HCT116 (cell line): ENCODE results near the gene GRB2. TPM values are rescaled to one million over a fixed set of nuclear protein-coding genes. Genes with fewer than 3 reads are reported as not detected.
"Not testable (repeated sequence)": the region's sequence is repeated elsewhere in the genome, so short reads cannot be mapped to it uniquely, and the experiment has no call there.

Experiments
- ATAC-seq: fragments of 200-7000 bp; cut with Tn5 transposase; 2 replicates; pipeline ENCODE4 v1.9.1; 2020; ENCODE audit warnings: mild to moderate bottlenecking, moderate library complexity
- BruUV-seq: library from RNA; stranded (reverse); fragments of 400-500 nt; replicated peaks from 2 replicates; lab custom pipeline; 2021; lab: Mats Ljungman, UMichigan
- CTCF ChIA-PET: fragments of 300-600 bp; sonication (Branson Sonifier 250); formaldehyde crosslinking; loops from one replicate; lab custom pipeline; 2021; ENCODE audit warnings: antibody characterized with exemption; lab: Charles Lee
- POLR2A ChIA-PET: fragments of 300-600, 350-600 bp; sonication (Branson Sonifier 250); formaldehyde crosslinking; loops from one replicate; lab custom pipeline; 2021; ENCODE audit warnings: antibody characterized with exemption; lab: Charles Lee
- RAD21 ChIA-PET, 2 experiments: fragments of 300-600 bp; sonication (Branson Sonifier 250); formaldehyde crosslinking; loops; one replicate each; lab custom pipeline; 2023; ENCODE audit warnings: low total read pairs in 2 of 2; ENCODE audit not compliant: uncharacterized antibody in 2 of 2, unreplicated experiment in 2 of 2, low non-redundant PET in 1 of 2; lab: Charles Lee
- DNase-seq: peaks from one replicate; pipeline ENCODE4 v3.0.0-alpha.2; 2010; ENCODE audit warnings: low read depth, low spot score
- H2AFZ ChIP-seq: fragments of 200-600 bp; shearing (Covaris generic), sonication (generic); 2 replicates; pipeline ENCODE4 v1.6.1; 2017; ENCODE audit warnings: low read depth, mixed run types, mixed read lengths, antibody characterized with exemption, low read length; ENCODE audit not compliant: poor library complexity, severe bottlenecking
- H3K27ac ChIP-seq: 2 replicates; pipeline ENCODE4 v1.5.1; 2012; ENCODE audit warnings: low read depth, low read length
- H3K27me3 ChIP-seq: fragments of 200-600 bp; sonication (generic); 2 replicates; pipeline ENCODE4 v1.6.1; 2016; ENCODE audit warnings: mixed run types, low read length, mixed read lengths; ENCODE audit not compliant: insufficient read depth
- H3K36me3 ChIP-seq, 2 experiments: fragments of 200-500 bp in 1 of 2; fragments of 200-600 bp in 1 of 2; sonication (Bioruptor generic) in 1 of 2; sonication (generic) in 1 of 2; 2 replicates each; pipeline versions ENCODE4 v1.5.1 to v1.6.1; 2014 to 2016; ENCODE audit warnings: low read length in 2 of 2, inconsistent platforms in 1 of 2, mixed read lengths in 1 of 2, mixed run types in 1 of 2; ENCODE audit not compliant: insufficient read depth in 2 of 2, control insufficient read depth in 1 of 2
- H3K4me1 ChIP-seq, 2 experiments: fragments of 200-600 bp in 1 of 2; sonication (generic) in 1 of 2; 2 replicates each; pipeline versions ENCODE4 v1.5.1 to v1.6.1; 2012 to 2017; ENCODE audit warnings: low read length in 2 of 2, inconsistent platforms in 1 of 2, mild to moderate bottlenecking in 1 of 2, mixed read lengths in 1 of 2, mixed run types in 1 of 2, moderate library complexity in 1 of 2; ENCODE audit not compliant: insufficient read depth in 2 of 2, control insufficient read depth in 1 of 2
- H3K4me2 ChIP-seq: fragments of 200-600 bp; sonication (generic); 2 replicates; pipeline ENCODE4 v1.6.1; 2017; ENCODE audit warnings: mixed run types, low read length, mixed read lengths
- H3K4me3 ChIP-seq, 2 experiments: fragments of 200-600 bp in 1 of 2; sonication (generic) in 1 of 2; replicated peaks in 1 of 2; 2 replicates each; pipeline ENCODE4 v1.5.1; 2011 to 2016; ENCODE audit warnings: low read length in 2 of 2, control low read depth in 1 of 2, low read depth in 1 of 2, mild to moderate bottlenecking in 1 of 2, mixed read lengths in 1 of 2, mixed run types in 1 of 2
- H3K79me2 ChIP-seq: fragments of 200-600 bp; sonication (generic); 2 replicates; pipeline ENCODE4 v1.6.1; 2017; ENCODE audit warnings: mild to moderate bottlenecking, mixed run types, low read length, moderate library complexity, mixed read lengths; ENCODE audit not compliant: insufficient read depth
- H3K9ac ChIP-seq: fragments of 200-600 bp; sonication (generic); 2 replicates; pipeline ENCODE4 v1.6.1; 2016; ENCODE audit warnings: low read length, mixed read lengths
- H3K9me2 ChIP-seq: fragments of 200-600 bp; sonication (generic), shearing (Covaris generic); 2 replicates; pipeline ENCODE4 v1.6.1; 2017; ENCODE audit warnings: mixed run types, mild to moderate bottlenecking, moderate library complexity; ENCODE audit not compliant: insufficient read depth
- H3K9me3 ChIP-seq, 2 experiments: fragments of 200-500 bp in 1 of 2; fragments of 200-600 bp in 1 of 2; sonication (Bioruptor generic) in 1 of 2; sonication (generic) in 1 of 2; 2 replicates each; pipeline ENCODE4 v1.6.1; 2014 to 2017; ENCODE audit warnings: low read length in 2 of 2, mixed read lengths in 2 of 2, inconsistent platforms in 1 of 2, low read depth in 1 of 2, mild to moderate bottlenecking in 1 of 2, mixed run types in 1 of 2, moderate library complexity in 1 of 2; ENCODE audit not compliant: control insufficient read depth in 1 of 2, insufficient read depth in 1 of 2
- H4K20me1 ChIP-seq: fragments of 200-600 bp; sonication (generic), shearing (Covaris generic); 2 replicates; pipeline ENCODE4 v1.6.1; 2017; ENCODE audit warnings: mixed run types, mild to moderate bottlenecking, moderate library complexity; ENCODE audit not compliant: insufficient read depth
- CTCF ChIP-seq, 3 experiments: fragments of 200-600 bp in 1 of 3; sonication (generic) in 1 of 3; IDR thresholded peaks in 2 of 3; conservative IDR thresholded peaks in 1 of 3; 2 replicates each; pipeline ENCODE4 v1.5.1; 2012 to 2017; ENCODE audit warnings: low read depth in 2 of 3, low read length in 2 of 3, antibody characterized with exemption in 1 of 3, borderline replicate concordance in 1 of 3, control low read depth in 1 of 3, mild to moderate bottlenecking in 1 of 3, mixed read lengths in 1 of 3, mixed run types in 1 of 3, moderate library complexity in 1 of 3; ENCODE audit not compliant: insufficient read depth in 1 of 3
- EZH2 ChIP-seq: fragments of 200-600 bp; sonication (generic); IDR thresholded peaks from 2 replicates; pipeline ENCODE4 v1.6.1; 2017; ENCODE audit warnings: antibody characterized with exemption, mixed run types
- EZH2phosphoT487 ChIP-seq: fragments of 200-600 bp; IDR thresholded peaks from 2 replicates; pipeline ENCODE4 v1.6.1; 2018; ENCODE audit warnings: antibody characterized with exemption, borderline replicate concordance
- JUND ChIP-seq: IDR thresholded peaks from 2 replicates; pipeline ENCODE4 v1.6.1; 2012
- POLR2AphosphoS5 ChIP-seq: IDR thresholded peaks from 2 replicates; pipeline ENCODE4 v1.6.1; 2011; ENCODE audit warnings: mild to moderate bottlenecking, low read depth, low read length, moderate library complexity
- SRF ChIP-seq: IDR thresholded peaks from 2 replicates; pipeline ENCODE4 v1.6.1; 2012; ENCODE audit warnings: low read depth
- TCF7L2 ChIP-seq: IDR thresholded peaks from 2 replicates; pipeline ENCODE4 v1.7.0; 2011; ENCODE audit warnings: borderline replicate concordance, inconsistent platforms; ENCODE audit not compliant: insufficient read depth, insufficient read length; ENCODE audit errors: extremely low read depth
- ZBTB33 ChIP-seq: IDR thresholded peaks from 2 replicates; pipeline ENCODE4 v1.6.1; 2011; ENCODE audit warnings: mild to moderate bottlenecking, low read length, moderate library complexity; ENCODE audit not compliant: insufficient replicate concordance; ENCODE audit errors: extremely low read depth
- intact Hi-C: fragments of 100-400 bp; cut with micrococcal nuclease; formaldehyde crosslinking; loops from 2 replicates; pipeline ENCODE4 v1.10.0; 2022
- total RNA-seq: library from RNA; stranded (reverse); gene quantifications from one replicate; pipeline ENCODE4 v1.2.1, GENCODE V29; 2021; ENCODE audit not compliant: unreplicated experiment

Gene GRB2
- total RNA-seq, 1 experiment from 2014 or later, result 146 TPM

DNA sequence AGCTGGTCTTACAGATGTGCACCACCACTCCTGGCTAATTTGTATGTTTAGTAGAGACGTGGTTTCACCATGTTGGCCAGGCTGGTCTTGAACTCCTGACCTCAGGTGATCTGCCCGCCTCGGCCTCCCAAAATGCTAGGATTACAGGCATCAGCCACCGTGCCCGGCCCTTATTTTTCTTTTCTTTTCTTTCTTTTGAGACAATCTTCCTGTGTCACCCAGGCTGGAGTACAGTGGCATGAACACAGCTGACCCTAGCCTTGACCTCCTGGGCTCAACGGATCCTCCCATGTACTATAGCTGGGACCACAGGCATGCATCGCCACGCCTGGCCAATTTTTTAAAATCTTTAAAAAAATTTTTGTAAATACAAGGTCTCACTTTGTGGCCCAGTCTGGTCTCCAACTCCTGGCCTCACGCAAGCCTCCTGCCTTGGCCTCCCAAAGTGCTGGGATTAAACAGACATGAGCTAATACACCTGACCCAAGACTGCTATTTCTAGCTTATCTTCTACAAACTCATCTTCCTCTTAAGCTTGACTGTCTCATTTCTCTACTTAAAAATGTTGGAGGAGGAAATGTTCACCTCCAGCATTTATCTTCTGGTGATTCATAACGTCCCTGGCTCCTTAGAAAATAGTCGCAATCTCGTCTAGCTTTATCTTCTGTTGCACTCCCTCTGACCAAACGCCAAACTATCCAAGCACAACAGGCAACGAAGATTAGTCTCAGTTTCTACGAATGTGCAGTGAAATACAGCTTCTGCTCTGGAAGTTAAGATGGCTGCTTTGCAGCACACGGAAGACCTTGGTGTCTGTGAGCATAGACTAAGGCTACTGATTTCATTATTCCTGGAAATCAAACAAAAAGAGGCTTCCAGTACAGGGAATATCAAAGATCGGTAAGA lies 42.7 kb upstream of the GRB2 start:
- TF ChIP-seq EZH2phosphoT487 (no peak), JUND (no peak), EZH2 (no peak), SRF (no peak), POLR2AphosphoS5 (no peak), CTCF (IDR thresholded peaks at IDR 0.05 in 2 of 3, conservative IDR thresholded peaks at IDR 0.05 in 1 of 3; ENCODE audit: borderline replicate concordance in 1 of 3, insufficient read depth in 1 of 3, low read depth in 2 of 3, low read length in 2 of 3) (no peak), ZBTB33 (no peak), TCF7L2 (no peak)
- Histone ChIP-seq H3K4me2 (no peak overlapping the region), H3K27me3 (no peaks in the 10 kb centered on the region), H2AFZ (no peak overlapping the region), H3K9me3 (no peaks in the 10 kb centered on the region), H3K4me3 (no peak overlapping the region), H3K36me3 (no peaks in the 10 kb centered on the region), H4K20me1 (no peaks in the 10 kb centered on the region), H3K9me2 (no peaks in the 10 kb centered on the region), H3K4me1 (peaks cover 0 to 21% of the 10 kb centered on the region in 2 experiments; a peak in 3 of 4 replicates), H3K27ac (no peak overlapping the region), H3K9ac (no peak overlapping the region), H3K79me2 (no peaks in the 10 kb centered on the region)
- ChIA-PET POLR2A (no interaction called here), CTCF (interaction anchor here (0.5 kb wide), 1 partner anchor 24 kb away, joined by 4 read pairs; no protein-coding TSS in a partner anchor), RAD21 (no interaction called here)
- DNase-seq (no peak), ATAC-seq (no peak)
- BruUV-seq, result no TSS peak
- intact Hi-C loops, result no loop called here

GRCh38 chr17:75445896-75446295 lies 40.4 kb upstream of the GRB2 start:
- H3K36me3 ChIP-seq, H3K4me2 ChIP-seq, BruUV-seq, H3K9me3 ChIP-seq, CTCF ChIA-PET, H3K4me3 ChIP-seq, H4K20me1 ChIP-seq, H3K9me2 ChIP-seq, H3K9ac ChIP-seq, H3K27me3 ChIP-seq, RAD21 ChIA-PET, H3K79me2 ChIP-seq, DNase-seq, H3K27ac ChIP-seq, H2AFZ ChIP-seq, intact Hi-C loops: not testable (repeated sequence)
- H3K4me1 ChIP-seq, result peaks cover 0 to 21% of the 10 kb centered on the region in 2 experiments; a peak in 3 of 4 replicates
- 0 out of 2 replicates have a peak, but pooled peaks have one; percentile 37 for ATAC-seq
- POLR2A ChIA-PET, result interaction anchor here (2.2 kb wide), 1 partner anchor 10 kb away, joined by 7 read pairs; the partner anchor contains the start of gene TMEM94
